Measurements from ENCODE around the gene INSC.

DNA sequence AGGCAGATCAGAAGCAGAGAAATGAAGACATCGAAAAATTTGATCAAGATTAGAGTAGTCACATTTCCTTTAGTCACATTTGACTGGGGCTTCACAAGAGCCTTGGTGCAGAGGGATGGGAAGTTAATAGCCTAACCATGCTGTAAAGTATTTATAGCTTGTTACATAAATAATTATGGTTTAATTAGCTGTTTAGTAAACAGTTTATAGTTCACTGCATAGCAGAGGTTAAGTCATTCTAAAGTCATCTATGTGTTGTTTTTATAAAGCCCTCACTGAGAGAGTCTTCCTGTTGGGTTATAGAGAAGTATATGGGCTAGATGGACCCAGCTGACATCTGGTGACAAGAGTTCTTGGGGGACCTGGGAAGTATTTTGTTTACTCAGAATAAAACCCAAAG is 47.1 kb downstream of the INSC start:
- TF ChIP-seq SIN3A (conservative IDR thresholded peaks at IDR 0.05 in 1 of 2, IDR thresholded peaks at IDR 0.05 in 1 of 2; ENCODE audit: low read depth in 1 of 2, low read length in 2 of 2) (no peak), CTCF (IDR thresholded peaks at IDR 0.05; ENCODE audit: control extremely low read depth in 1 of 3, insufficient read depth in 1 of 3, low read depth in 1 of 3, low read length in 3 of 3) (no peak), RXRA (IDR thresholded peaks at IDR 0.05; ENCODE audit: insufficient read depth, low read depth, low read length) (no peak), ZNF274 (IDR thresholded peaks at IDR 0.05; ENCODE audit: borderline replicate concordance, extremely low read depth, low read length) (no peak), CHD2 (IDR thresholded peaks at IDR 0.05; ENCODE audit: low read length) (no peak), TCF12 (IDR thresholded peaks at IDR 0.05; ENCODE audit: low read depth, low read length) (no peak)
